Sigmoid colon (tissue), 7 donors: ENCODE measurements around the gene GRIK3. TPM values are rescaled to one million over a fixed set of nuclear protein-coding genes. Genes with fewer than 3 reads are reported as not detected.

Experiments
- DNase-seq: peaks from one replicate; pipeline ENCODE4 v3.0.0-alpha.2; 2019
- H3K27ac ChIP-seq, 4 donors: fragments of 200-600 bp; sonication (generic); one replicate each; pipeline ENCODE4 v1.5.1; 2016 to 2019; ENCODE audit warnings: mild to moderate bottlenecking in 1 of 4
- H3K27me3 ChIP-seq, 3 donors: fragments of 200-600 bp; sonication (generic); one replicate each; pipeline ENCODE4 v1.5.1; 2019; ENCODE audit warnings: mild to moderate bottlenecking in 1 of 3
- H3K36me3 ChIP-seq, 4 donors: fragments of 200-600 bp; sonication (generic); one replicate each; pipeline ENCODE4 v1.5.1; 2016 to 2019
- H3K4me1 ChIP-seq, 4 donors: fragments of 200-600 bp; sonication (generic); one replicate each; pipeline ENCODE4 v1.5.1; 2017 to 2019
- H3K4me3 ChIP-seq, 4 donors: fragments of 200-600 bp; sonication (generic); one replicate each; pipeline ENCODE4 v1.5.1; 2017 to 2019; ENCODE audit warnings: mild to moderate bottlenecking in 2 of 4, moderate library complexity in 1 of 4
- H3K9me3 ChIP-seq, 4 donors: fragments of 200-600 bp in 3 of 4; sonication (generic) in 3 of 4; one replicate each; pipeline versions ENCODE4 v1.5.1 to v1.6.1; 2013 to 2019
- CTCF ChIP-seq, 4 experiments: fragments of 450-650 bp in 3 of 4; fragments of 200-600 bp in 1 of 4; IDR thresholded peaks; one replicate each; pipeline ENCODE4 v1.5.1; 2016 to 2019; ENCODE audit warnings: antibody characterized with exemption in 4 of 4, mild to moderate bottlenecking in 3 of 4, moderate library complexity in 2 of 4
- EP300 ChIP-seq, 4 donors: sonication (generic); formaldehyde crosslinking; IDR thresholded peaks; one replicate each; pipeline ENCODE4 v1.6.1; 2017; ENCODE audit warnings: antibody characterized with exemption in 4 of 4
- POLR2A ChIP-seq, 2 donors: fragments of 450-650 bp; IDR thresholded peaks; one replicate each; pipeline ENCODE4 v1.6.1; 2016; ENCODE audit warnings: antibody characterized with exemption in 2 of 2, mild to moderate bottlenecking in 2 of 2, moderate library complexity in 2 of 2
- POLR2AphosphoS5 ChIP-seq, 4 donors: sonication (generic); formaldehyde crosslinking; IDR thresholded peaks; one replicate each; pipeline ENCODE4 v1.6.1; 2017; ENCODE audit warnings: antibody characterized with exemption in 4 of 4
- WGBS, 2 donors: extraction: QIAGEN DNeasy Blood & Tissue Kit; methylation state at CpG; one replicate each; pipeline ENCODE4 v1.1.7; 2013; 5-methylcytosine and 5-hydroxymethylcytosine counted together
- intact Hi-C: fragments of 100-400 bp; cut with DNase I; formaldehyde crosslinking; loops from one replicate; pipeline ENCODE4 v1.15.1; 2023
- polyA plus RNA-seq, 3 donors: library from polyadenylated mRNA; stranded (reverse); fragments of 200-250 nt; gene quantifications; one replicate each; pipeline ENCODE4 v1.2.3, GENCODE V29; 2013
- total RNA-seq, 4 donors: library from RNA; depleted of rRNA; stranded (reverse); fragments of >200 nt; gene quantifications; one replicate each; pipeline ENCODE4 v1.1.0, GENCODE V29; 2016
- donor health status: healthy with polysubstance abuse.
- donor health status: Bipolar disorder and iron deficiency.
- donor health status: healthy.

GRIK3 gene
- total and polyA plus RNA-seq, 7 donors, result 0.60 to 7.1 (median 3.4) TPM; not detected in 1

- DNase-seq, result no peak
- 78 to 83% methylated on average over 14 of the region's 14 CpGs for WGBS, 2 donors
- H3K27me3 ChIP-seq, result peaks cover 0 to 90% (median 16%) of the 10 kb centered on the region in 3 donors
- H3K9me3 ChIP-seq, result no peaks in the 10 kb centered on the region
- intact Hi-C loops, result no loop called here
- no peak overlapping the region for H3K4me3 ChIP-seq
- no peak overlapping the region for H3K27ac ChIP-seq
- TF ChIP-seq POLR2A (IDR thresholded peaks at IDR 0.05) (no peak), POLR2AphosphoS5 (IDR thresholded peaks at IDR 0.05) (no peak), EP300 (IDR thresholded peaks at IDR 0.05) (no peak), CTCF (IDR thresholded peaks at IDR 0.05) (no peak)
- no peaks in the 10 kb centered on the region for H3K36me3 ChIP-seq
- no peaks in the 10 kb centered on the region for H3K4me1 ChIP-seq
Measured at GRCh38 chr1:36853638-36854037, 180.7 kb downstream of the GRIK3 start.

- no peak for TF ChIP-seq CTCF (IDR thresholded peaks at IDR 0.05)
- TF ChIP-seq EP300 (IDR thresholded peaks at IDR 0.05), result no peak
- no peak for TF ChIP-seq POLR2A (IDR thresholded peaks at IDR 0.05)
- no peak for TF ChIP-seq POLR2AphosphoS5 (IDR thresholded peaks at IDR 0.05)
- Histone ChIP-seq H3K36me3 (no peaks in the 10 kb centered on the region), H3K9me3 (no peaks in the 10 kb centered on the region), H3K27me3 (peaks cover 0 to 89% (median 15%) of the 10 kb centered on the region in 3 donors), H3K27ac (no peak overlapping the region), H3K4me3 (no peak overlapping the region), H3K4me1 (no peaks in the 10 kb centered on the region)
- no peak for DNase-seq
- WGBS, 2 donors, result 73 to 88% methylated on average over 5 of the region's 5 CpGs
- intact Hi-C loops, result no loop called here
Measured at GRCh38 chr1:36852586-36852985, 181.7 kb downstream of the GRIK3 start.

- H3K36me3 ChIP-seq, result no peaks in the 10 kb centered on the region
- H3K27ac ChIP-seq, result no peak overlapping the region
- intact Hi-C loops, result no loop called here
- H3K27me3 ChIP-seq, result peaks cover 0 to 87% (median 15%) of the 10 kb centered on the region in 3 donors
- no peak for TF ChIP-seq POLR2AphosphoS5 (IDR thresholded peaks at IDR 0.05)
- TF ChIP-seq POLR2A (IDR thresholded peaks at IDR 0.05), result no peak
- no peaks in the 10 kb centered on the region for H3K9me3 ChIP-seq
- WGBS, 2 donors, result 66 to 85% methylated on average over 4 of the region's 4 CpGs
- H3K4me1 ChIP-seq, result no peaks in the 10 kb centered on the region
- H3K4me3 ChIP-seq, result no peak overlapping the region
- no peak for DNase-seq
Measured at GRCh38 chr1:36851595-36851994, 182.7 kb downstream of the GRIK3 start.

GRCh38 chr1:36851087-36851486 lies 183.2 kb downstream of the GRIK3 start:
- Histone ChIP-seq H3K4me1 (no peaks in the 10 kb centered on the region), H3K4me3 (no peak overlapping the region), H3K27ac (no peak overlapping the region), H3K9me3 (no peaks in the 10 kb centered on the region), H3K36me3 (no peaks in the 10 kb centered on the region), H3K27me3 (peaks cover 0 to 82% (median 10%) of the 10 kb centered on the region in 3 donors)
- WGBS, 2 donors, result 40 to 44% methylated on average over 6 of the region's 6 CpGs
- TF ChIP-seq POLR2A (IDR thresholded peaks at IDR 0.05) (no peak), EP300 (IDR thresholded peaks at IDR 0.05) (no peak), POLR2AphosphoS5 (IDR thresholded peaks at IDR 0.05) (no peak), CTCF (IDR thresholded peaks at IDR 0.05) (no peak)
- intact Hi-C loops, result no loop called here
- no peak for DNase-seq

GRCh38 chr1:36849956-36850355 lies 184.4 kb downstream of the GRIK3 start:
- DNase-seq, result no peak
- Histone ChIP-seq H3K4me1 (no peaks in the 10 kb centered on the region), H3K27ac (no peak overlapping the region), H3K27me3 (peaks cover 0 to 71% (median 8%) of the 10 kb centered on the region in 3 donors), H3K4me3 (no peak overlapping the region), H3K9me3 (no peaks in the 10 kb centered on the region), H3K36me3 (no peaks in the 10 kb centered on the region)
- intact Hi-C loops, result no loop called here
- no peak for TF ChIP-seq EP300 (IDR thresholded peaks at IDR 0.05)
- TF ChIP-seq POLR2AphosphoS5 (IDR thresholded peaks at IDR 0.05), result no peak
- 76% methylated on average over 12 of the region's 12 CpGs for WGBS, 2 donors

- 9 to 13% methylated on average over 2 of the region's 2 CpGs for WGBS, 2 donors
- no peak overlapping the region for H3K27ac ChIP-seq
- H3K4me3 ChIP-seq, result no peak overlapping the region
- intact Hi-C loops, result no loop called here
- H3K36me3 ChIP-seq, result no peaks in the 10 kb centered on the region
- TF ChIP-seq POLR2A (IDR thresholded peaks at IDR 0.05), result no peak
- TF ChIP-seq POLR2AphosphoS5 (IDR thresholded peaks at IDR 0.05), result no peak
- no peak for TF ChIP-seq EP300 (IDR thresholded peaks at IDR 0.05)
- no peaks in the 10 kb centered on the region for H3K9me3 ChIP-seq
- peaks cover 0 to 53% (median 6%) of the 10 kb centered on the region in 3 donors for H3K27me3 ChIP-seq
- no peaks in the 10 kb centered on the region for H3K4me1 ChIP-seq
- no peak for DNase-seq
Measured at GRCh38 chr1:36847761-36848160, 186.6 kb downstream of the GRIK3 start.
